Measurements from ENCODE around the gene SLC8B1.

Gene SLC8B1

GRCh38 chr12:113378291-113378690 is 43.4 kb upstream of the SLC8B1 start:
- Histone ChIP-seq H2AFZ (ENCODE audit: low read length) (no peak overlapping the region), H3K4me2 (ENCODE audit: low read length) (no peak overlapping the region), H3K36me3 (ENCODE audit: insufficient read depth, low read length) (peaks cover 20% of the 10 kb centered on the region), H3K27me3 (ENCODE audit: insufficient read depth, low read length) (no peaks in the 10 kb centered on the region), H4K20me1 (ENCODE audit: insufficient read depth, low read length) (no peaks in the 10 kb centered on the region), H3K4me3 (ENCODE audit: low read depth, low read length, poor library complexity, severe bottlenecking) (no peak overlapping the region), H3K9ac (ENCODE audit: low read length) (no peak overlapping the region), H3K27ac (ENCODE audit: low read depth, low read length, poor library complexity, severe bottlenecking) (no peak overlapping the region), H3K79me2 (ENCODE audit: insufficient read depth, low read length) (no peaks in the 10 kb centered on the region), H3K9me3 (ENCODE audit: low read length) (no peaks in the 10 kb centered on the region), H3K4me1 (ENCODE audit: insufficient read depth, low read length, severe bottlenecking) (peaks cover 7% of the 10 kb centered on the region), H3F3A (ENCODE audit: insufficient read depth, low read length) (no peaks in the 10 kb centered on the region), H3K9me2 (ENCODE audit: low read depth, low read length) (no peaks in the 10 kb centered on the region)
- no peak for TF ChIP-seq EZH2 (IDR thresholded peaks at IDR 0.05; ENCODE audit: borderline replicate concordance, low read length)
- TF ChIP-seq CTCF (IDR thresholded peaks at IDR 0.05; ENCODE audit: low read length): no peak

- H3K4me2 ChIP-seq (ENCODE audit: low read length): no peak overlapping the region
- H3K9me3 ChIP-seq (ENCODE audit: low read length): no peaks in the 10 kb centered on the region
- no peak for TF ChIP-seq CTCF (IDR thresholded peaks at IDR 0.05; ENCODE audit: low read length)
- TF ChIP-seq EZH2 (IDR thresholded peaks at IDR 0.05; ENCODE audit: borderline replicate concordance, low read length): no peak
- H3K9ac ChIP-seq (ENCODE audit: low read length): no peak overlapping the region
- no peaks in the 10 kb centered on the region for H4K20me1 ChIP-seq (ENCODE audit: insufficient read depth, low read length)
- no peaks in the 10 kb centered on the region for H3K4me1 ChIP-seq (ENCODE audit: insufficient read depth, low read length, severe bottlenecking)
- no peak overlapping the region for H3K4me3 ChIP-seq (ENCODE audit: low read depth, low read length, poor library complexity, severe bottlenecking)
- H3K27ac ChIP-seq (ENCODE audit: low read depth, low read length, poor library complexity, severe bottlenecking): no peak overlapping the region
- H3F3A ChIP-seq (ENCODE audit: insufficient read depth, low read length): no peaks in the 10 kb centered on the region
- H3K27me3 ChIP-seq (ENCODE audit: insufficient read depth, low read length): no peaks in the 10 kb centered on the region
- H2AFZ ChIP-seq (ENCODE audit: low read length): no peak overlapping the region
- no peaks in the 10 kb centered on the region for H3K79me2 ChIP-seq (ENCODE audit: insufficient read depth, low read length)
- H3K9me2 ChIP-seq (ENCODE audit: low read depth, low read length): no peaks in the 10 kb centered on the region
- peaks cover 20% of the 10 kb centered on the region for H3K36me3 ChIP-seq (ENCODE audit: insufficient read depth, low read length)
These were observed 40.0 kb upstream of the SLC8B1 start for GRCh38 chr12:113374823-113375428.

GRCh38 chr12:113373969-113374368 is 39.1 kb upstream of the SLC8B1 start:
- H3K9ac ChIP-seq (ENCODE audit: low read length): no peak overlapping the region
- H3K4me2 ChIP-seq (ENCODE audit: low read length): no peak overlapping the region
- no peak overlapping the region for H3K27ac ChIP-seq (ENCODE audit: low read depth, low read length, poor library complexity, severe bottlenecking)
- no peaks in the 10 kb centered on the region for H4K20me1 ChIP-seq (ENCODE audit: insufficient read depth, low read length)
- H3F3A ChIP-seq (ENCODE audit: insufficient read depth, low read length): no peaks in the 10 kb centered on the region
- H2AFZ ChIP-seq (ENCODE audit: low read length): no peak overlapping the region
- peaks cover 20% of the 10 kb centered on the region for H3K36me3 ChIP-seq (ENCODE audit: insufficient read depth, low read length)
- H3K4me3 ChIP-seq (ENCODE audit: low read depth, low read length, poor library complexity, severe bottlenecking): no peak overlapping the region
- no peaks in the 10 kb centered on the region for H3K9me3 ChIP-seq (ENCODE audit: low read length)
- no peaks in the 10 kb centered on the region for H3K4me1 ChIP-seq (ENCODE audit: insufficient read depth, low read length, severe bottlenecking)
- no peak for TF ChIP-seq EZH2 (IDR thresholded peaks at IDR 0.05; ENCODE audit: borderline replicate concordance, low read length)
- no peaks in the 10 kb centered on the region for H3K9me2 ChIP-seq (ENCODE audit: low read depth, low read length)
- H3K79me2 ChIP-seq (ENCODE audit: insufficient read depth, low read length): no peaks in the 10 kb centered on the region
- H3K27me3 ChIP-seq (ENCODE audit: insufficient read depth, low read length): no peaks in the 10 kb centered on the region

- H3K9me2 ChIP-seq (ENCODE audit: low read depth, low read length): no peaks in the 10 kb centered on the region
- H3K4me3 ChIP-seq (ENCODE audit: low read depth, low read length, poor library complexity, severe bottlenecking): no peak overlapping the region
- H2AFZ ChIP-seq (ENCODE audit: low read length): no peak overlapping the region
- no peaks in the 10 kb centered on the region for H3K27me3 ChIP-seq (ENCODE audit: insufficient read depth, low read length)
- no peaks in the 10 kb centered on the region for H3K4me1 ChIP-seq (ENCODE audit: insufficient read depth, low read length, severe bottlenecking)
- TF ChIP-seq EZH2 (IDR thresholded peaks at IDR 0.05; ENCODE audit: borderline replicate concordance, low read length): no peak
- no peak for TF ChIP-seq CTCF (IDR thresholded peaks at IDR 0.05; ENCODE audit: low read length)
- H4K20me1 ChIP-seq (ENCODE audit: insufficient read depth, low read length): no peaks in the 10 kb centered on the region
- H3K36me3 ChIP-seq (ENCODE audit: insufficient read depth, low read length): peaks cover 20% of the 10 kb centered on the region
- H3K9me3 ChIP-seq (ENCODE audit: low read length): no peaks in the 10 kb centered on the region
- H3K79me2 ChIP-seq (ENCODE audit: insufficient read depth, low read length): no peaks in the 10 kb centered on the region
- no peak overlapping the region for H3K4me2 ChIP-seq (ENCODE audit: low read length)
- H3F3A ChIP-seq (ENCODE audit: insufficient read depth, low read length): no peaks in the 10 kb centered on the region
- no peak overlapping the region for H3K27ac ChIP-seq (ENCODE audit: low read depth, low read length, poor library complexity, severe bottlenecking)
- no peak overlapping the region for H3K9ac ChIP-seq (ENCODE audit: low read length)
These were observed 38.5 kb upstream of the SLC8B1 start for GRCh38 chr12:113373440-113373839.
